GM13976 (cell line): ENCODE data around the gene MAPK8IP2.

Source experiments
- DNase-seq: peaks from one replicate; pipeline ENCODE4 v3.0.0; 2012; ENCODE audit warnings: low spot score
- CTCF ChIP-seq: IDR thresholded peaks from 2 replicates; pipeline ENCODE4 v1.5.1; 2012; ENCODE audit warnings: borderline replicate concordance, mild to moderate bottlenecking; ENCODE audit not compliant: insufficient read depth; ENCODE audit errors: extremely low read depth, missing control alignments, control extremely low read depth
- in situ Hi-C: fragments of 300-500 bp; cut with MboI; formaldehyde crosslinking; loops from one replicate; pipeline ENCODE4 v1.12.0; 2022; ENCODE audit warnings: low sequenced_read_pairs, mixed read lengths, inconsistent platforms; ENCODE audit not compliant: unreplicated experiment

The MAPK8IP2 gene

GRCh38 chr22:50600538-50600937 lies at the start of gene MAPK8IP2:
TSS of gene MAPK8IP2 (plus strand) at chr22:50600793. CDS start at chr22:50600819, 26 bp downstream.
- peak; percentile 70 for DNase-seq
- in situ Hi-C loops, result no loop called here
- no peak for TF ChIP-seq CTCF

GRCh38 chr22:50551160-50551752 lies 49.3 kb upstream of the MAPK8IP2 start:
- in situ Hi-C loops, result no loop called here
- DNase-seq, result no peak
- TF ChIP-seq CTCF, result no peak

- no peak for TF ChIP-seq CTCF
- no peak for DNase-seq
- in situ Hi-C loops, result no loop called here
Observed at GRCh38 chr22:50553310-50553709, 47.3 kb upstream of the MAPK8IP2 start.

- DNase-seq, result no peak
- TF ChIP-seq CTCF, result no peak
- in situ Hi-C loops, result no loop called here
Observed at GRCh38 chr22:50556703-50557102, 43.9 kb upstream of the MAPK8IP2 start.

- in situ Hi-C loops, result no loop called here
- TF ChIP-seq CTCF, result no peak
Observed at GRCh38 chr22:50560034-50560433, 40.6 kb upstream of the MAPK8IP2 start.

GRCh38 chr22:50561401-50562358 lies 38.9 kb upstream of the MAPK8IP2 start:
- no peak for TF ChIP-seq CTCF
- DNase-seq, result no peak
- in situ Hi-C loops, result no loop called here

More at GRCh38 chr22:50560034-50560433, 40.6 kb upstream of the MAPK8IP2 start:
- no peak for DNase-seq
